Stimulated activated CD4-positive, alpha-beta T cell treated with anti-CD3 and anti-CD28 coated beads, Interleukin-2, amount 100 ng/mL, for 24 hours (primary cell): Measurements from ENCODE around the gene ARID4B.
"Not testable (repeated sequence)": the region's sequence is repeated elsewhere in the genome, so short reads cannot be mapped to it uniquely, and the experiment has no call there.

Source experiments
- DNase-seq, 2 donors: peaks; one replicate each; pipeline ENCODE4 v3.0.0-alpha.2; 2020

Gene ARID4B

DNA sequence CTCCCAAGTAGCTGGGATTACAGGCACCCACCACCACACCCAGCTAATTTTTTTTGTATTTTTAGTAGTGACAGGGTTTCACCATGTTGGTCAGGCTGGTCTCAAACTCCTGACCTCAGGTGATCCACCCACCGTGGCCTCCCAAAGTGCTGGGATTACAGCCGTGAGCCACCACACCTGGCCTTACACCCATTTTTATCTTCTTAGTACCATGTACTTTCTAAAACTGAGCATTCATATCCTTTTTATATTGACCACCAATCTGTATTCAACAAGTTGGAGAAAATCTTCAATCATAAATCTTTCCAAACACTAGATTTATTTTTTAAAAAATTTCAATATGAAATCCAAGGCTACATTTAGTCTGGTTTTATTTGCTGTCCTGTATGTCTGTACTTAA, 113.0 kb downstream of the ARID4B start:
- not testable (repeated sequence) for DNase-seq

GRCh38 chr1:235213752-235214151, 114.2 kb downstream of the ARID4B start:
- DNase-seq: no peak

- no peak for DNase-seq
These were observed 116.5 kb downstream of the ARID4B start for GRCh38 chr1:235211517-235211916.

DNA sequence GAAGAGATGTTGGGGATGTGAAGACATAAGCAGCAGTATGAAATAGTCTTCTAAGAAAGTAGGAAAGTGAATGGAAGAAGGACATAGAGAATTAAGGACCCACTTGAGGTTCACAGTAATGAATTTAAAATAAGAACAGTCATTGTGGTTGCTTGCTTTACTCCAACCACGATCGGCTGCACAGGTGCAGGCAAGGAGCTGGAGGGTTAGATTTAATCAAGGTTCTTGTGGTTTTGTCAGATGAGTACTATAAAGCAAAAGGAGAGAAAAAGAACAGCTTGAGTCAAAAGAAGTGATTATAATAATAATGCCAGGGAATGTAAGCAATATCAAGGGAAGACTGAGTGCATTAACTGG, 120.8 kb downstream of the ARID4B start:
- peak; percentile 47 to 50 for DNase-seq

GRCh38 chr1:235206533-235207208, 121.3 kb downstream of the ARID4B start:
- peak in 1 of 2 donors; percentile 28 for DNase-seq

DNA sequence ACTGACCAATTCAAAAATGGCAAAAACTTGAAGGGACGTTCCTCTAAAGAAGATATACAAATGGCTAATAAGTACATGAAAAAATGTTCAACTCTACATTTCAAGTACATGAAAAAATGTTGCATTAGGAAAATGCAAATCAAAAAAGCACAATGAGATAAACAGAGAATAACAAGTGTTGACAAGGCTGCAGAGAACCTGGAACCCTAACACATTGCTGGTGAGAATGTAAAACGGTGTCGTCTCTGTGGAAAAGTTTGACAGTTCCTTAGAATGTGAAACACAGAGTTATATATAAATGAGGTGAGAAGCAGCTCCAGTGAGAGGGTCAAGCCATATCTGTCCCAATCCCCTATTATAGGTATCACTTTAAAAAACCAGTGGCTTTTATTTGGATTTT, 122.3 kb downstream of the ARID4B start:
- DNase-seq: no peak

DNA sequence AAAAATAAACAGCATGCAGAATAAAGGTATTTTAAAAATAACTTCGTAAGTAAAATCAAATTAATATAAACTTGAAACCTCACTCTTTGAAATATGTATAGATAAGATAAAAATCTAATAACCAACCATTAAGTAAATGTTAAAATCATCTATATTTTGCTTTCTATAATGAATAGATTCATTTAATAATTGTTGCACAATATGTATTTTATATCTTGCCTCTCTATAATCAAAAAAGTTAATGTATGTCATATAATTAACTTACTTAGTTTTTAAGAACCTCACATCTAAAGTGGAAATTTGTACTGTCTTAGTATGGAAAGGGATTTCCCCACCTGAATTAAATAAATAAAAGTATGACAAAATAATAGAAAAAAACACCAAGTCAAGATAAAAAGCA, 124.6 kb downstream of the ARID4B start:
- DNase-seq: no peak

- DNase-seq: not testable (repeated sequence)
These were observed 125.5 kb downstream of the ARID4B start for GRCh38 chr1:235202447-235202846.

DNA sequence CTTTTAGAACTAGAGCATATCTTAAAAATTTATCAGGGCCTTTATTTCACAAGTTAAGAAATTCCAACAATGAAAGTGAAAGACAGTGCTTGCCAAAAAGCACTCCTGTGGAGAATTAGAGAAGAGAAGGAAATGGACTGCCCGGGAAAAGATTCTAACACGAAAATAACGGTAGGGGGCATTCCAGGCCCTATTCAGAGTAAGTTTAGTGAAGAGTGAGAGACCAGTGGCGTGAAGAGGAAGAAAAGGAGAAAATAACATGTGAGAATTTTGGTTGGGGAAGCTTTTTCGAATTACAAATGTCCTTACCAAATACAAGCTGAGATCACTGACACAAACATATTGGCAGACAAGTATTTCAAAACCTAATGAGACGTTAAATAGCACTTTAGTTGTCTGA, 128.5 kb downstream of the ARID4B start:
- DNase-seq: no peak

DNA sequence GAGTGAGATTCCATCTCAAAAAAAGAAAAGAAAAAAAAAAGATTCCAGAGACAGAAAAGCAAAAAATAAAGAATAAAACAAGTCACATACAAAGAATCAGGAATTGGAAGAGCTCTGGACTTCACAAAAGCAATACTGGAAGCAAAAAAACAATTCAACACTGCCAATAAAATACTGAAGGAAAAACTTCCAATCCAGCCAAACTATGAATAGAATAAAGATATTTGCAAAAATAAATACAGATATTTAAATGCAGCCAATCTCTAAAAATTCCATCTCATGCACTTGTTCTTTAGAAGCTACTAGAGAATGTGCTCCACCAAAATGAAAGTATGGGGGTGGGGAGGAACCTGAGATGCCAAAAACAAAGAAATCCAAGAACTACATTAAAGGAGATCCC, 137.5 kb downstream of the ARID4B start:
- no peak for DNase-seq

DNA sequence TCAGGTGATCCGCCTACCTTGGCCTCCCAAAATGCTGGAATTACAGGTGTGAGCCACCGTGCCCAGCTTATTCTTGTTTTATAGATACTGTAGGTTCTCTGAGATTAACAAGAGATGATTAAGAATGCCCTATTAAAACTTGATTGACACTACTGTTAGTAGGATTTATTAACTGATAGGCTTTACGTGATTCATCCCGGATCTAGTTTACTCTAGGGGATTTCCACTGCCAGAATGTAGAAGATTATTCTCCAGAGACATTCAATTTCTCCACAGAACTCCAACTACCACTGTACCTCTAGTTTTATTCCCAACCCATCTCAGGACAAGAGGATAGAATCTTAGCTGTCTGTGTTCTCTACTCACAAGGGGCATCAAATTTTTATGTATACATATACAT, 140.7 kb downstream of the ARID4B start:
- no peak for DNase-seq

- DNase-seq: no peak
These were observed 146.3 kb downstream of the ARID4B start for GRCh38 chr1:235181561-235182245.

- no peak for DNase-seq
These were observed 147.0 kb downstream of the ARID4B start for GRCh38 chr1:235180916-235181460.

DNA sequence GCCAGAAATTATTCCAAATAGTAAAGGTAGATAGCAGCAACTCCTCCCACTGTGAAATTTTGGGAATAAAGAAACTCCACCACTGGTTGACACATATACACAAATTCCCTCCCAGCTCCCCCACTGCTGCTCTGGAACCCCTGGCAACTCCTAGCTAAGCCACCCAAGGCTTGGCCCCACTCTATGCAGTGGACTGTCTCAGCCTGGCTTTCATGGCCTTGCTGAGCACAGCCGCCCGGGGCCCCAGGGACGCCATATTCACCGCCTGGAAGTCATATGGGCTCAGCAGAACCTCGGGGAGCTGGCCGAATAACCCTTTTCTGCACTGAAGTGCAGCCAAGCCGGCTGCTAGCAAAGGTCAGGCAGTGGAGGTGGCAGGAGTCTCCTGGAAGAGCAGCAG, 151.5 kb downstream of the ARID4B start:
- no peak for DNase-seq

DNA sequence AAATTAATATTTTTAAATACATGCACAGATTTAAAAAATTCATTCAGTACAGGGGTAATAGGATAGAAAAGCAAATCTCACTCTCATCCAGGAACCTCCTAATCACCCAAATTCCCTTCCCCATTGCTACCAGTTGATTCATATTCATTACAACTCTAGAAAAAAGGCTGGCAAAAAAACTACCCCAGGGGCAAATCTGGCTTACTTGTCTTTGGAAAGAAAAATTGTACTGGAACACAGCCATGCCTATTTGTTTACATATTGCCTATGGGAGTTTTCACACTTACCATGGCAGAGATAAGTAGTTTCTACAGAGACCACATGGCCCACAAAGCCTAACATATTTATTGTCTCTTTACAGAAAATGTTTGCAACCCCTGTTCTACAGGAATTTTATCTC, 158.0 kb downstream of the ARID4B start:
- no peak for DNase-seq

- DNase-seq: no peak
These were observed 159.6 kb downstream of the ARID4B start for GRCh38 chr1:235168375-235168774.

DNA sequence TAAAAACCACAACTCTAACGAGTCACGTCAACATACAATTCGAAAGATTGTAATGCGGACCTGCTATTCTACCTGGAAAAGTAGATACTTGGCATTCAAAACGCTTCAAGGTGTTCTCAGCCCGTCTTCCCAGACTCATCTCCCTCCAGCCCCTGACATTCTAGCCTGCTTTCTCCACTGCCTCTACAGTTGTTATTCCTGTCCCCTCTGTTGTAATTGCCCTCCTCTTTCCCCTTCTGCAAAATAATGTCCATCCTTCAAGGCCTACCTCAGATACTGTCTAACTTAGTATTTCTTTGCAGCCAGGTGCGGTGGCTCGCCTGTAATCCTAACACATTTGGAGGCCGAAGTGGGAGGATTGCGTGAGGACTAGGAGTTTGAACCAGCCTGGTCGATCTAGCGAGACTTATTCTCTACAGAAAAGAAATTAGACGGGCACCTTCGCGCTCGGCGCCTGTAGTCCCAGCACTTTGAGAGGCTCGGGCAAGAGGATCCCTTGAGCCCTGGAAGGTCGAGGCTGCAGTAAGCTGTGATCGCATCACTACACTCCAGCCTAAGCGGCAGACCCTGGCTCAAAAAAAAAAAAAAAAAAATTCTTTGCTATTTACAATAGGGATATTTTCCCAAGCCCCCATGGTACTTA, 166.2 kb downstream of the ARID4B start:
- DNase-seq: no peak

GRCh38 chr1:235160957-235161684, 166.9 kb downstream of the ARID4B start, which contains the start of gene RBM34:
TSS of gene RBM34 (minus strand) at chr1:235161250. CDS start at chr1:235161226, 24 bp downstream.
- peak; percentile 95 to 96 for DNase-seq

GRCh38 chr1:235160383-235160956, 167.5 kb downstream of the ARID4B start:
- no peak for DNase-seq

DNA sequence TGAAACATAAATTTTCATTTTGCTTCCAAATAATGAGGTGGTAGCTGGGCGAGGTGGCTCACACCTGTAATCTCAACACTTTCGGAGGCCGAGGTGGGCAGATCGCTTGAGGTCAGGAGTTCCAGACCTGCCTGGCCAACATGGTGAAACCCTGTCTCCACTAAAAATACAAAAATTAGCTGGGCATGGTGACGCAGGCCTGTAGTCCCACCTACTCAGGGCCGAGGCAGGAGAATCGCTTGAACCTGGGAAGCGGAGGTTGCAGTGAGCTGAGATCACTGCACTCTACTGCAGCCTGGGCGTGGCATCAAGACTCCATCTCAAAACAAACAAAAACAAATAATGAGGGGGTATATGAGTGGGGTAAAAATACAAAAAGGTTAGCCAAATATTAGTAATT, 168.0 kb downstream of the ARID4B start:
- DNase-seq: not testable (repeated sequence)

DNA sequence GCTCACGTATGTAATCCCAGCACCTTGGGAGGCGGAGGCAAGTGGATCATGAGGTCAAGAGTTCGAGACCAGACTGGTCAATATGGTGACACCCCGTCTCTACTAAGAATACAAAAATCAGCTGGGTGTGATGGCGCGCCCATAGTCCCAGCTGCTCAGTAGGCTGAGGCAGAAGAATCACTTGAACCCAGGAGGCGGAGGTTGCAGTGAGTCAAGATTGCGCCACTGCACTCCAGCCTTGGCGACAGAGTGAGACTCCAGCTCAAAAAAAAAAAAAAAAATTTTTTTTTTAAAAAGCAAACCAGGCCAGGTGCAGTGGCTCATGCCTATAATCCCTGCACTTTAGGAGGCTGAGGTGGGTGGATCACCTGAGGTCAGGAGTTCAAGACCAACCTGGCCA, 168.7 kb downstream of the ARID4B start:
- not testable (repeated sequence) for DNase-seq

DNA sequence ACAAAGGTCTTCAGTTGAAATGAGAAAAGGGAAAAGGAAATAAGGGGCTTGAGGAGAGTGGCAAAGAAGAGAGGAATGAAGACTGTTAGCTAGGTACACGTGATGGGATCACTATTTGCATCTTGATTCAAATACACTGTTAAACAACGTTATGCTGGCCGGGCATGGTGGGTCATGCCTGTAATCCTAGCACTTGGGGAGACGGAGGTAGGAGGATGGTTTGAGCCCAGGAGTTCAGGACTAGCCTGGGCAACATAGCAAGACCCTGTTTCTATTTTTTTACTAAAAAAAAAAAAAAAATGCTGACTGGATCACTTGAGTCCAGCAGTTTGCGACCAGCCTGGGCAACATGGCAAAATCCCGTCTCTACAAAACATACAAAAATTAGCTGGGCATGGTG, 169.3 kb downstream of the ARID4B start:
- no peak for DNase-seq

GRCh38 chr1:235157150-235157549, 170.8 kb downstream of the ARID4B start:
- no peak for DNase-seq
